Mesangial cell (primary cell): ENCODE results near the gene ATXN7L3B. TPM values are rescaled to one million over a fixed set of nuclear protein-coding genes. Genes with fewer than 3 reads are reported as not detected.

Source experiments
- total RNA-seq: library from RNA; depleted of rRNA; stranded (reverse); fragments of >200 nt; gene quantifications from 2 replicates; pipeline ENCODE4 v1.2.3, GENCODE V29; 2015

The ATXN7L3B gene
- total RNA-seq = 17.4 and 21.9 TPM in 2 replicates

GRCh38 chr12:74537707-74538385, at the start of gene ATXN7L3B:
TSS of gene ATXN7L3B (plus strand) at chr12:74537835. CDS start at chr12:74538113, 278 bp downstream.

